ENCODE measurements around the gene CLBA1. TPM values are rescaled to one million over a fixed set of nuclear protein-coding genes. Genes with fewer than 3 reads are reported as not detected.
"Not testable (repeated sequence)": the region's sequence is repeated elsewhere in the genome, so short reads cannot be mapped to it uniquely, and the experiment has no call there.

CLBA1 gene
- total RNA-seq, 1 donor from 2014 or later = 6.0 TPM

DNA sequence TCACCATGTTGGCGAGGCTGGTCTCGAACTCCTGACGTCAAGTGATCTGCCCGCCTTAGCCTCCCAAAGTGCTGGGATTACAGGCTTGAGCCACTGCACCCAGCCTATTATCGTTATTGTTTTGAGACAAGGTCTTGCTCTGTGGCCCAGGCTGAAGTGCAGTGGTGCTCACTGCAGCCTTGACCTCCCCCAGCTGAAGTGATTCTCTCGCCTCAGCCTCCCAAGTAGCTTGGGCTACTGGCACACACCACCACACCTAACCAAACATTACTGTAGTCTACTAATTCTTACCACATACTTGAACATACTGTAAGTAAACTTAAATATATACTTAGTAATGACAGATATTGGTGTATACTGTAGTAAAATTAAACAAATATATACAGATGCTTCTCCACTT, 39.8 kb downstream of the CLBA1 start:
- no peak for DNase-seq (ENCODE audit: low spot score)
- H3K36me3 Mint-ChIP-seq (ENCODE audit: low read depth) = no peaks in the 10 kb centered on the region
- no peaks in the 10 kb centered on the region for H3K27me3 Mint-ChIP-seq (ENCODE audit: low read depth)
- peak overlapping the region; percentile 98 for H3K27ac Mint-ChIP-seq (ENCODE audit: unreplicated experiment)
- H3K4me3 Mint-ChIP-seq (ENCODE audit: unreplicated experiment) = no peak overlapping the region
- peaks cover 73% of the 10 kb centered on the region for H3K4me1 Mint-ChIP-seq (ENCODE audit: low read depth)
- no peaks in the 10 kb centered on the region for H3K9me3 Mint-ChIP-seq (ENCODE audit: low read depth)
- TF ChIP-seq, protein P1, sequence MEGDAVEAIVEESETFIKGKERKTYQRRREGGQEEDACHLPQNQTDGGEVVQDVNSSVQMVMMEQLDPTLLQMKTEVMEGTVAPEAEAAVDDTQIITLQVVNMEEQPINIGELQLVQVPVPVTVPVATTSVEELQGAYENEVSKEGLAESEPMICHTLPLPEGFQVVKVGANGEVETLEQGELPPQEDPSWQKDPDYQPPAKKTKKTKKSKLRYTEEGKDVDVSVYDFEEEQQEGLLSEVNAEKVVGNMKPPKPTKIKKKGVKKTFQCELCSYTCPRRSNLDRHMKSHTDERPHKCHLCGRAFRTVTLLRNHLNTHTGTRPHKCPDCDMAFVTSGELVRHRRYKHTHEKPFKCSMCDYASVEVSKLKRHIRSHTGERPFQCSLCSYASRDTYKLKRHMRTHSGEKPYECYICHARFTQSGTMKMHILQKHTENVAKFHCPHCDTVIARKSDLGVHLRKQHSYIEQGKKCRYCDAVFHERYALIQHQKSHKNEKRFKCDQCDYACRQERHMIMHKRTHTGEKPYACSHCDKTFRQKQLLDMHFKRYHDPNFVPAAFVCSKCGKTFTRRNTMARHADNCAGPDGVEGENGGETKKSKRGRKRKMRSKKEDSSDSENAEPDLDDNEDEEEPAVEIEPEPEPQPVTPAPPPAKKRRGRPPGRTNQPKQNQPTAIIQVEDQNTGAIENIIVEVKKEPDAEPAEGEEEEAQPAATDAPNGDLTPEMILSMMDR (IDR thresholded peaks at IDR 0.05) = no peak

DNA sequence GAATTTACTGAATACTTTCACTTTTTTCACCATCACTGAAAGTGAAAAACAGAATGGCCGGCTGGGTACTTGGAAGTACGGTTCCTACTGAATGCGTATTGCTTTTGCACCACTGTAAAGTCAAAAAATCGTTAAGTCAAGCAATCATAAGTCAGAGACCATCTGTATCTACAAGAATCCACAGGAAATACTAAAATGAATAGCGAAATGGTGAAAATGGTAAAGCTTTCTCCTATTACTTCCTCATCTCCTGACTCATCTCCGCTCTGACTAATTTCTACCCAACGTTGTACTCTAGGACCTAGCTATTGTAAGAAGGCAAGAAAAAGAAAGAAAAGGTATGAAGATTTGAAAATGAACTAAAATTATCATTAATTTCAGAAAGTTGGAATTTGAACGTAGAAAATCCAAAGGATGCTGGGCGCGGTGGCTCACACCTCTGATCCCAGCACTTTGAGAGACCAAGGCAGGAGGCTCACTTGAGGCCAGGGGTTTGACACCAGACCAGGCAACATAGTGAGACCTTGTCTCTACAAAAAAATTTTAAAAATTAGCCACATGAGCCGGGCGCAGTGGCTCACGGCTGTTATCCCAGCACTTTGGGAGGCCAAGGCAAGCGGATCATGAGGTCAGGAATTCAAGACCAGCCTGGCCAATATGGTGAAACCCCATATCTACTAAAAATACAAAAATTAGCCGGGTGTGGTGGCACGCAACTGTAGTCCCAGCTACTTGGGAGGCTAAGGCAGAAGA, 40.6 kb downstream of the CLBA1 start:
- Mint-ChIP-seq H3K36me3 (ENCODE audit: low read depth) (no peaks in the 10 kb centered on the region), H3K9me3 (ENCODE audit: low read depth) (no peaks in the 10 kb centered on the region), H3K27me3 (ENCODE audit: low read depth) (no peaks in the 10 kb centered on the region), H3K4me3 (ENCODE audit: unreplicated experiment) (no peak overlapping the region), H3K4me1 (ENCODE audit: low read depth) (peaks cover 79% of the 10 kb centered on the region), H3K27ac (ENCODE audit: unreplicated experiment) (peak overlapping the region; percentile 98)
- TF ChIP-seq, protein P1 (IDR thresholded peaks at IDR 0.05) = no peak
- no peak for DNase-seq (ENCODE audit: low spot score)

DNA sequence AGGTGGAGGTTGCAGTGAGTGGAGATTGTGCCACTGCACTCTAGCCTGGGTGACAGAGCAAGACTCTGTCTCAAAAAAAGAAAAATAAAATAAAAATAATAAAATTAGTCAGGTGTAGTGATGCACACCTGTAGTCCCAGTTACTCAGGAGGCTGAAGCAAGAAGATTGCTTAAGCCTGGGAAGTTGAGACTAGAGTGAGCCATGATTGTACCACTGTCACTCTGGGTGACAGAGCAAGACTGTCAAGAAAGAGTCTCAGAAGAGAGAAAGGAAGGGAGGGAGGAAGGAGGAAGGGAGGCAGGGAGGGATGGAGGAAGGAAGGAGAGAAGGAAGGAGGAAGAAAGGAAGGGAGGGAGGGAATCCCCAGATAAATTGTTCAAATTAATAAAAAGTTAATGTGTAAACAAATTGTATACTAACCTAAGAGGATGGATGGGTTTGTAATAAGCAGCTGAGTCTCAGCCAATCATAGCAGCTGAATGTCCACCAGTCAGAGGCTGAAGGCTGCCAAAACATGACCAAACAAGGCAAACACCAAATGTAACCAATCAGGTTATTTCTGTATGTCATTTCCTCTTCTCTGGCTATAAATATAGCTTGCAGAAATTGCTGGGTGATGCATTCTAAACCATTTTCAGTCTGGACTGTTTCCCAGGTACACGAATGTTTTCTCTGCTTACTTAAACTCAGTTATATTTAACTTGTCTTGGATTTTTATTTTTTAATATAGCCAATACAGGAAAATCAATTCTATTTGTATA, 41.4 kb downstream of the CLBA1 start:
- DNase-seq (ENCODE audit: low spot score) = no peak
- Mint-ChIP-seq H3K9me3 (ENCODE audit: low read depth) (no peaks in the 10 kb centered on the region), H3K4me1 (ENCODE audit: low read depth) (peaks cover 72% of the 10 kb centered on the region), H3K36me3 (ENCODE audit: low read depth) (no peaks in the 10 kb centered on the region), H3K27me3 (ENCODE audit: low read depth) (no peaks in the 10 kb centered on the region), H3K4me3 (ENCODE audit: unreplicated experiment) (no peak overlapping the region), H3K27ac (ENCODE audit: unreplicated experiment) (peak overlapping the region; percentile 70)
- TF ChIP-seq, protein P1 (IDR thresholded peaks at IDR 0.05) = no peak

DNA sequence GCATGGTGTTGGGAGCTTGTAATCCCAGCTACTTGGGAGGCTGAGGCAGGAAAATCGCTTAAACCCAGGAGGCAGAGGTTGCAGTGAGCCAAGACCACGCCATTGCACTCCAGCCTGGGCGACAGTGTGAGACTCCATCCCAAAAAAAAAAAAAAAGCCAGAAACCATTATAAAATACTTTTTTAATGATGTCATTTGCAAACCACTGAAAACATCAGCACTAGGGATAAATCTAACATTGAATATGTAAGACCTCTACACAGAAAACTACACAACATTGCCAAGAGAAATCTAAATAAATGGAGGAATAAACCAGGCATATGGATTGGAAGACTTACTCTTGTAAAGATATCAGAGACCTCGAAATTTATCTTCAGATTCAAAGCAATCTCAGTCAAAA, 42.1 kb downstream of the CLBA1 start:
- peak overlapping the region; percentile 70 for H3K27ac Mint-ChIP-seq (ENCODE audit: unreplicated experiment)
- DNase-seq (ENCODE audit: low spot score); H3K36me3 Mint-ChIP-seq (ENCODE audit: low read depth): not testable (repeated sequence)

DNA sequence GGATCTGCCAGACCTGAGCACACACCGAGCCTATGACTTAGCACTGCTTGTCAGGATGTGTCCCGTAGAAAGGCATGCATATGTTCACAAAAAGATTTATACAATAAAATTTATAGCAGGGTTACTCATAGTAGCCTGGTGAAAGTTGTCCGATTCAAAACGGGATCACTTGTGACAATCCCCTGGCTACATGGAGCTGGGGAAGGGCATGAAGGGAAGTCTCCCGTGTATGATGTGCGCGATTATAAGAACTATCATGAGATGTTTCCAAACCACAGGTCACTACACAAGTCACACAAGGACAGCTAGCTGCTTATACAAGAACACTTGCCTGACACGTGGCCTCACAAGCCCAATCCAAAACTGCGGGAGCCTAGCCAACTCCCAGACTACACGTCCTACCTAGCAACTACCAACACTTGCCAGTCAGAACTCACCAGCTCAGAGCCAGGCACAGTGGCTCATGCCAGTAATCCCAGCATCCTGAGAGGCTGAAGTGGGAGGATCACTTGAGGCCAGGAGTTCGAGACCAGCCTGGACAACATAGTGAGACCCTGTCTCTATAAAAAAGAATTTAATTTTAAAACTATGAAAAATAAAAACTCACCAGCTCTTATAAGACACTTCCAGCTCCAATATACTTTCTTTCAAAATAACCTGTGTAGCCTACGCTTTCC, 42.8 kb downstream of the CLBA1 start:
- peaks cover 70% of the 10 kb centered on the region for H3K4me1 Mint-ChIP-seq (ENCODE audit: low read depth)
- no peak for DNase-seq (ENCODE audit: low spot score)
- no peaks in the 10 kb centered on the region for H3K9me3 Mint-ChIP-seq (ENCODE audit: low read depth)
- H3K36me3 Mint-ChIP-seq (ENCODE audit: low read depth) = no peaks in the 10 kb centered on the region
- no peaks in the 10 kb centered on the region for H3K27me3 Mint-ChIP-seq (ENCODE audit: low read depth)
- TF ChIP-seq, protein P1 (IDR thresholded peaks at IDR 0.05) = no peak
- peak overlapping the region; percentile 70 for H3K27ac Mint-ChIP-seq (ENCODE audit: unreplicated experiment)
- H3K4me3 Mint-ChIP-seq (ENCODE audit: unreplicated experiment) = no peak overlapping the region

More for the DNA sequence above, 42.1 kb downstream of the CLBA1 start:
- H3K27me3 Mint-ChIP-seq (ENCODE audit: low read depth); H3K9me3 Mint-ChIP-seq (ENCODE audit: low read depth); H3K4me3 Mint-ChIP-seq (ENCODE audit: unreplicated experiment): not testable (repeated sequence)
- H3K4me1 Mint-ChIP-seq (ENCODE audit: low read depth) = peaks cover 72% of the 10 kb centered on the region
